GM10847 (cell line): ENCODE results near the gene PRM1.

Experiments used
- POLR2A ChIP-seq: IDR thresholded peaks from 2 replicates; pipeline ENCODE4 v1.6.1; 2011; ENCODE audit not compliant: insufficient read length; ENCODE audit errors: extremely low read depth

PRM1 gene

GRCh38 chr16:11306997-11307638 is 26.0 kb upstream of the PRM1 start:
- TF ChIP-seq POLR2A = no peak

- TF ChIP-seq POLR2A = no peak
These were observed 25.3 kb upstream of the PRM1 start for GRCh38 chr16:11306381-11306780.

- no peak for TF ChIP-seq POLR2A
These were observed 22.4 kb upstream of the PRM1 start for GRCh38 chr16:11303405-11304138.

- TF ChIP-seq POLR2A = no peak
These were observed 21.8 kb upstream of the PRM1 start for GRCh38 chr16:11302977-11303376.

GRCh38 chr16:11301645-11302501 is 20.7 kb upstream of the PRM1 start:
- no peak for TF ChIP-seq POLR2A

GRCh38 chr16:11300560-11300892 is 19.4 kb upstream of the PRM1 start:
- no peak for TF ChIP-seq POLR2A

GRCh38 chr16:11299865-11300559 is 18.9 kb upstream of the PRM1 start:
- no peak for TF ChIP-seq POLR2A

- no peak for TF ChIP-seq POLR2A
These were observed 17.2 kb upstream of the PRM1 start for GRCh38 chr16:11298143-11298900.

- no peak for TF ChIP-seq POLR2A
These were observed 16.5 kb upstream of the PRM1 start for GRCh38 chr16:11297492-11298142.

GRCh38 chr16:11296706-11297491 is 15.8 kb upstream of the PRM1 start:
- TF ChIP-seq POLR2A = no peak

GRCh38 chr16:11296351-11296705 is 15.2 kb upstream of the PRM1 start:
- no peak for TF ChIP-seq POLR2A

- TF ChIP-seq POLR2A = no peak
These were observed 14.5 kb upstream of the PRM1 start for GRCh38 chr16:11295672-11296071.

- TF ChIP-seq POLR2A = no peak
These were observed 11.1 kb upstream of the PRM1 start for GRCh38 chr16:11292076-11292748.
